T47D (cell line): ENCODE results near the gene ACSS1.

Experiments used
- DNase-seq, 2 experiments: peaks; one replicate each; pipeline versions ENCODE4 v3.0.0 to v3.0.0-alpha.2; 2011 to 2012; ENCODE audit warnings: low read depth in 1 of 2, low spot score in 1 of 2
- JUND ChIP-seq: IDR thresholded peaks from 2 replicates; pipeline ENCODE4 v1.6.1; 2012; ENCODE audit warnings: low read depth
- in situ Hi-C: cut with HindIII; loops from 2 replicates; pipeline ENCODE4 v1.10.0; 2016; ENCODE audit warnings: low sequenced_read_pairs, low pct_unique_long_range_greater_than_20kb

The ACSS1 gene

GRCh38 chr20:24965065-24965919 lies 92.6 kb downstream of the ACSS1 start:
- TF ChIP-seq JUND = no peak
- no peak for DNase-seq
- in situ Hi-C loops = no loop called here

DNA sequence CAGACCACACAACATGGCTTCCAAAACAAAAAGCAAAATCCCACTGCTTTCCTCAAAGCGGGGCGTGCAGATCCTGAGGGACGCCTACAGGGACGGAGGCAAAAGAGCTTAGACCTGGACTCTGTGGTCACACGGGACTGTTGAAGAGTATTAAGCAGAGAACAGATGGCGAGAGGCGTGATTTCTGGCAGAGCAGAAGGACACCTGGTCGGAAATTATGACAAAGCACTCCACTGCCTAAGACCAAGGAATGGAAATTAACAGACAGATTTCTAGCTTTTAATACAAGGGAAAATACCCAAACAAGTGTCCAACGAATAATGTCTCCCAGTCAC lies 93.5 kb downstream of the ACSS1 start:
- in situ Hi-C loops = no loop called here
- DNase-seq = no peak
- TF ChIP-seq JUND = no peak

GRCh38 chr20:24963672-24964505 lies 94.0 kb downstream of the ACSS1 start:
- in situ Hi-C loops = no loop called here
- DNase-seq = no peak
- TF ChIP-seq JUND = no peak

- no peak for DNase-seq
- TF ChIP-seq JUND = no peak
- in situ Hi-C loops = no loop called here
These were observed 95.4 kb downstream of the ACSS1 start for GRCh38 chr20:24962510-24962909.

DNA sequence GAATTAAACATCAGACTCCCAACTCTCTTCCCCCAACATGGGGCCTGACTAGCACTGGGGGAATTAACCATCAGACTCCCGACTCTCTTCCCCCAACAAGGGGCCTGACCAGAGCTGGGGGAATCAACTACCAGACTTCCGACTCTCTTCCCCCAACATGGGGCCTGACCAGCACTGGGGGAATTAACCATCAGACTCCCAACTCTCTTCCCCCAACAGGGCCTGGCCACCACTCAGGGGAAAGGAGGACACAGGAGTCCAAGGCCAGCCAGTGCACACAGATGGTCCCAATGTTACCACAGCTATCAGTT lies 95.8 kb downstream of the ACSS1 start:
- no peak for TF ChIP-seq JUND
- in situ Hi-C loops = no loop called here
- no peak for DNase-seq

- no peak for DNase-seq
- in situ Hi-C loops = no loop called here
- TF ChIP-seq JUND = no peak
These were observed 96.4 kb downstream of the ACSS1 start for GRCh38 chr20:24961384-24962181.

DNA sequence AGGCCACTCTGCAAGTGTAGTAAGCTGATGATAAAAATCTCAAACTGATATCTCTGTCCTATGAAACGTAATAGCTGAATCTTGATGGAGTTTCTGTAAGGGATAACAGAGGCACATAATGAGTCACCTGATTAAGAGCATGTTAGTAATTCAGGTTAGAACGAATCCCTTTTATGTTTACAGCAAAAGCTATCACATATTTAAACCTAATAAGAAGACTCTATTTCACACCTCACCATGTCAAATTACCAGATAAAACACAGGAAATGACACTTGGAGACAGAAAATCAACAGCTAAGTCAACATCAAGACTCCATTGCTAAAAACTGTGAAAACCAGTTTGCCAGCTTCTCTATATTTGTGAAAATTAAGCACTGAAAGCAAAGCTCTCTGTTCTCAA lies 97.1 kb downstream of the ACSS1 start:
- in situ Hi-C loops = no loop called here
- TF ChIP-seq JUND = no peak
- no peak for DNase-seq

DNA sequence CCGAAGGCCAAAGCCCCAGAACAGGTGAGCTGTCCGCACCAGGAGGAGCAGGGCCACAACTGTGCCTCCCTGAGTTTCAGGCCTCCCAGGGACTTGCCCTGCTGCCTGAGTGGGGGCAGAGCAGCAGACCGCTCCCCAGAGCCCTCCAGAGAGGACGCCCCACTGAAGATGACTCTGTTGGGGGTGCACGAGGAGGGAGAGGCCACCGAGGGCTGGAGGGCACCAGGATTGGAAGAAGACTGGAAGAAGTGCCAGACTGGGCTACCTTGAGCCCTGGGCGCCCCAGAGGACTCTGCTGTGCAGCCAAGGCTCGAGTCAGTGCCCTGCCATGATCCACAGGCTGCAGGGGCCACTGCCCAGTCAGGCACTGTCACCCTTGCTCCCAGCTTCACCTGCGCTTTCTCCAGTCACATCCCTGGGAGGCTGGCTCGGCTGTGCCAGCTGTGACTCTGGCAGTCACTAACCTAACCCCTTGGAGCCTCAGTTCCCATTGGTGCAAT lies 97.6 kb downstream of the ACSS1 start:
- no peak for TF ChIP-seq JUND
- in situ Hi-C loops = no loop called here
- no peak for DNase-seq

DNA sequence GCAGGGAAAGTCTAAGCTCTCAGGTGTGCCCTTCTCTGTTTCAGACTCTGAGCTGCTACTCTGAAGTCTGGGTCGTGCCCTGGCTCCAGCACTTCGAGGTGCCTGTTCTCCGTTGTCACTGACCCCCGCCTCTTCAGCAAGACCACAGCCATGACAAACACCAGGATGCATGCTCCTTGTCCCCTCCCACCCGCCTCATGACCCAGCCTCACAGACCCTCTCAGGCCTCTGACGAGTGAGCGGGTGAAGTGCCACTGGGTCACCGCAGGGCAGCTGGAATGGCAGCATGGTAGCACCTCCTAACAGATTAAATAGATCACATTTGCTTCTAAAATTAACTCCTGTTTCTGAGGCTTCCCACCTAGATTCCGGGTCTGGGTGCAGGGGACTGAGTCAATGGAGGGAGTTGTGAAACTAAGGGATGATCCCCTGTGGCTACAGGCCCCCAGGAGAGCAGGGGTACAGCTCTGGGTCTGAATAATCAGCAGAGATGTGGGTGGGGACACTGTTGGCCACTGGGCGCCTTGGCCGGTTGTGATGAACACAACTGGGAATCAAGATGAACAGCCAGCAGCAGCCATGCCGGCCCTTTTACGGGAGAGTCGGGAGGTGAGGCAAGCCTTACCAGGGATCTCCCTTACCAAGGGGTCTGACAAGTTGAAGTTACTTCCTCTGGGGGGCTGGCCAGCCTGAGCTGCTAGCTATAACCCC lies 98.2 kb downstream of the ACSS1 start:
- DNase-seq = no peak
- in situ Hi-C loops = no loop called here
- TF ChIP-seq JUND = no peak

- in situ Hi-C loops = no loop called here
- no peak for TF ChIP-seq JUND
- DNase-seq = no peak
These were observed 99.2 kb downstream of the ACSS1 start for GRCh38 chr20:24958506-24959385.

- no peak for TF ChIP-seq JUND
- in situ Hi-C loops = no loop called here
- no peak for DNase-seq
These were observed 100.5 kb downstream of the ACSS1 start for GRCh38 chr20:24957326-24958016.
